ENCODE results near the gene PDCD1.
"Not testable (repeated sequence)": the region's sequence is repeated elsewhere in the genome, so short reads cannot be mapped to it uniquely, and the experiment has no call there.

The PDCD1 gene

DNA sequence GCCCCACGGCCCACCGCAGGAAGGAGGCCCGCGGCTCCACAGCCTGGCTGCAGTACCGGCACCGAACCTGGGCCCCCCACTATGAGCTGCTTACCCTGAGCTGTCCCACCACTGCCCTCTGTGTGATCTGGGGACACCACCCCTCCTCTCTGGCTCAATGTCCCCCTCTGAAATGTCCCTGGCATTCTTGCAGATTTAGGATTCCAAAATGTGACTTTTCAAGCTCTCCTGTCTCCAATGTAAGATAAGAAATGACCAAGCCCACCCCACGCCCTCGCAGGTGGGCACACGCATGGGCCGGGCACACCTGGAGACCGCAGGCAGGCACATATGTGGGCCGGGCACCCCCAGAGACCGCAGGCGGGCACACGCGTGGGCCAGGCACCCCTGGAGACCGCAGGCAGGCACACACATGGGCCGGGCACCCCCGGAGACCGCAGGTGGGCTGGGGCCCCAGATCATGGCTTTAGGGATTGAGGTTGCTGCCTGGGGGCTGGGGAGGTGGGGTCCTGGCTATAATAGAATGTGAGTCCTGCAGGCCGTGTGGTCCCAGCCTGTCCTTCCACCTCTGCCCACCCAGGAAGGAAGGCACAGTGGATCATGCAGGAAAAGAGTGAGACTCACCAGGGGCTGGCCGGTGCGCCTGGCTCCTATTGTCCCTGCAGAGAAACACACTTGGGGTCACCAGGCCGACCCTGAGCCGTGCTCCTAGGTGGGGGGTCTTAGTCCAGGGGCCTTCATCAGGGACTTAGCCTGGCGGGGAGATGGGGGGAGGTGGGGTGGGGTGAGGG is 7.2 kb downstream of the PDCD1 start:
- DNase-seq: no peak

DNA sequence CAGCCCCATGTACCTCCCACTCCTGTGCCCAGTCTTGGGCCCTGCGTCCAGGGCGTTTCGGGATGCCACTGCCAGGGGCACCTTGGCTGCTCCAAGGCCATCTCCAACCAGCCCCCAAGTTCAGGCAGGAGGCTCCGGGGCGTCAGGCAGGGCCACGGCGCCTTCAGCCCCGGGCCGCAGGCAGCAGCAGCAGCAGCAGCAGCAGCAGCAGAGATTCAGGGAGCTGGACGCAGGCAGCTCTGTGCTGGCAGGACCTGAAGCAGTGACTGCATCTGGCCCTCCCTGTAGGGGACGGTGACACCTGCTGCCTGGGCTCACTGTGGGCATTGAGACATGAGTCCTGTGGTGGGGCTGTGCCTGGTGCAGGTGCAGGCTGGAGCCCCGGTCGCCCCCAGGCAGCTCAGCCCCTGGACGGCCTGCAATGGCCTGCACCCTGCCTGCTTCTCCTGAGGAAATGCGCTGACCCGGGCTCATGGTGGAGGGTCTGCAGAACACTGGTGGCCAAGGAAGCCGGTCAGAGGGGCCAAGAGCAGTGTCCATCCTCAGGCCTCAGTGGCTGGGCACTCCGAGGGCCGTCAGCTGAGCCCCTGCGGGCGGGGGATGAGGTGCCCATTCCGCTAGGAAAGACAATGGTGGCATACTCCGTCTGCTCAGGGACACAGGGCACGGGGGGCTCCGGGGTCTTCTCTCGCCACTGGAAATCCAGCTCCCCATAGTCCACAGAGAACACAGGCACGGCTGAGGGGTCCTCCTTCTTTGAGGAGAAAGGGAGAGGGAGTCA is 8.0 kb downstream of the PDCD1 start:
- no peak for DNase-seq

DNA sequence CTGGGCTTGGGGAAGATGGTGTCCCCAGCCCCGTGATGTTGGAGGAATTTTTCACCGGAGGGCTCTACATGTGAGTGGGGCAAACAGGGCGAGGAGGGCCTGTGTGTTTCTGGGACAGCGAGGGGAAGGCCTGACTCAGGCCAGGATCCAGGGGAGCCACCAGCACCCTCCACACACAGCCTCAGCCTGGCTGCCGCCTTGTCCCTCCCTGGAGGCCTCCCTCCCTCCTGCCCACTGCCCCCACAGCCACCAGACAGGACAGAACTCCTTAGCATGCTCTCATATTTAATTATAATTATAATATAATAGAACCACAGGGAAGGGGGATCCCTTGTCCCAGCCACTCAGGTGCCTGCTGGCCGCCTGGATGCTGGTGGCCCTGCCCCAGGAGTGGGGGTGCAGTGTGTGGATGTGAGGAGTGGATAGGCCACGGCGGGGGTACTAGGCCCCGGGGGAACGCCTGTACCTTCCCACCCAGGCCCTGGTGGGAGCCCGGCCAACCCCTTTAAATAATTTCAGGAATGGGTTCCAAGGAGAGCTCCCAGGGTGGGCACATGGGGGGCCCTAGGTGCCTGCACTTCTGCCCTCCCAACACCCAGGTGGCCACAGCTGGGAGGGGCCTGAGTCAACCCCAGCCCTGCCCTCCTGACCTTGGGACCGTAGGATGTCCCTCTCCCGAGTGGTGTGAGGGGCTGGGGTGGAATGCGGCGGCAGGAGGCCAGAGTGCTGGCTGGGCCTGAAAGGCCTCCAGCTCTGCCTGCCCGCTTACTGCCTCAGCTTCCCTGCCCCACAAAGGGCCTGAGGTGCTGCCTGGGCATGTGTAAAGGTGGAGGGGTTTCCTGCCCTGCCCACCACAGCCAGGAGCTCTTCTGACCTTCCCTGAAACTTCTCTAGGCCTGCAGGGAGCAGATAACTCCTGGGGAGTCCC is 8.8 kb downstream of the PDCD1 start:
- no peak for DNase-seq

DNA sequence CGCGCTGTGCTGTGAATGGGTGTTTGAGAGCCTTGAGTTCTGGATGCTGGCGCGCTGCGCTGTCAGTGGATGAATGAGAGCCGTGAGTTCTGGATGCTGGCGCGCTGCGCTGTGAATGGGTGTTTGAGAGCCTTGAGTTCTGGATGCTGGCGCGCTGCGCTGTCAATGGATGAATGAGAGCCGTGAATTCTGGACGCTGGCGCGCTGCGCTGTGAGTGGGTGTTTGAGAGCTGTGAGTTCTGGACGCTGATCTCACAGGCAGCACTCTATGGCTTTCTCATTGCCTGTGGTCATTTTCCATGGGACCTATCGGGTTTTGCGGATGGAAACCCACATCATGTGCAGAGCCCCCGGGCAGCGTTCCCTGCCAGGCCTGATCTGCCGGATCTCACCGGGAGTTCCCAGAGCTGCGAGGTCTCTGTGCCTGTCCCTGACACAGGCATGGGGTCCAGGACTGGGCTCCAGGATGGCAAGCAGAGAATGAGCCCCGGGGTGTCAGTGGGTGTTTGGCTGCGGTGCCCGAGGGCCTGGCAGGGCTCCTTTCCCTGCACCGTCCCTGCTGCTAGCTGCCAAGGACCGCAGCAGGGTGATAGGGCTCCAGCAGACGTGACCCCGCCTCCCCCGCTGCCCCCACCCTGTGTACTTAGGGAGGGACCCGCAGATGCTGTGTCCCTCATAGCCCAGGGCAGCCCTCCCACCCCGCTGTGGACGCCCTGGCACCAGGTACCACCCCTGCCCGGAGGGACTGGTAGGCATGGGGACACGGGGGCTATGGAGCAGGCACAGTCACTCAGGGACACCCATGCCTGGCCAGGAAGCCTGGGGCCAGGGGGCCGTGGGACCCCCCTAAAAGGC is 9.7 kb downstream of the PDCD1 start:
- no peak for DNase-seq

DNA sequence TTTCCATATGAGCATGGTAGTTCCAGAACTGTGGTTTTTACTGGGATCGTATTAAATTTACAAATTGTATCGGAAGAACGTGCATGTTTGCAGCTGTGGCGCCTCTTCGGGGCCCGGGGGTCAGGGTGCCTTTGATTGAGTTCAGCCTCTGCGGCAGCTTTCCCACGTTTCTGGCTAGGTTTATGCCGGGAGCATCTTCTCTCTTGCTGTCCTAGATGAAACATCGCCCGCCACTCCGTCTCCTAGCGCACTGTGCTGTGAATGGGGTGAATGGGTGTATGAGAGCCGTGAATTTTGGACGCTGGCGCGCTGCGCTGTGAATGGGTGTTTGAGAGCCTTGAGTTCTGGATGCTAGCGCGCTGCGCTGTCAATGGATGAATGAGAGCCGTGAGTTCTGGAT is 12.3 kb downstream of the PDCD1 start:
- DNase-seq: no peak

DNA sequence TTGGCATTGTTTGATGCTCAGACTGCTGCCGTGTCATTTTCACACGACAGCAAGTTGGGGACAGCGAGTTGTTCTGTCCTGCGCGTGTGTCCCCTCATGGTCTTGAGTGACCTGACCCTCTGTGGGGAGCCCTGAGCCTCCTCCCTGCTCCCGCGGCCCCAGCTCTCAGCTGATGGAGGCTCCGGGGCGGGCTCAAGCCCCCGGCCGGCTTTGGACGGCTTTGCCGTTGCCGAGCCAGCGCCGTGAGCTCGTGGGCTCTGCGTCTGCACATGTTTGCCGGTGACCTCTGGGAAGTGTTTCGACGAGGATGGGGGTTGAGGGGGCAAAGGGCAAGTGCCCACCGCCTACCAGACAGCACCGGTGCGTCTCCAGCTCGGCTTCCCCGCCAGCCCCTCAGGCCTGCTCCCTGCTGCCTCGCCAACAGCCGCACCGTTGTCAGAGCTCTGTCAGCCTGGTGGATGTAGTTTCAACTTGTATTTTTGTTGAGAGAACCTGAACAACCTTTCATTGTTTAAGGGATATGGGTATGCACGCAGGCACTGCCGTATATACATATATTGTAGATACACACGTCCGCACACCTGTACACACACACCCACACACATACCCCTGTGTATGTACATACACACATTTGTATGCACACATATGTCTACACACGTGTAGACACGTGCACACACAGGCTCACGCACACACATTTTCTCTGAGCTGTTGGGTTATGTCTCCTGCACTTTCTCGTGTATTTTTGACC is 13.7 kb downstream of the PDCD1 start:
- no peak for DNase-seq

DNA sequence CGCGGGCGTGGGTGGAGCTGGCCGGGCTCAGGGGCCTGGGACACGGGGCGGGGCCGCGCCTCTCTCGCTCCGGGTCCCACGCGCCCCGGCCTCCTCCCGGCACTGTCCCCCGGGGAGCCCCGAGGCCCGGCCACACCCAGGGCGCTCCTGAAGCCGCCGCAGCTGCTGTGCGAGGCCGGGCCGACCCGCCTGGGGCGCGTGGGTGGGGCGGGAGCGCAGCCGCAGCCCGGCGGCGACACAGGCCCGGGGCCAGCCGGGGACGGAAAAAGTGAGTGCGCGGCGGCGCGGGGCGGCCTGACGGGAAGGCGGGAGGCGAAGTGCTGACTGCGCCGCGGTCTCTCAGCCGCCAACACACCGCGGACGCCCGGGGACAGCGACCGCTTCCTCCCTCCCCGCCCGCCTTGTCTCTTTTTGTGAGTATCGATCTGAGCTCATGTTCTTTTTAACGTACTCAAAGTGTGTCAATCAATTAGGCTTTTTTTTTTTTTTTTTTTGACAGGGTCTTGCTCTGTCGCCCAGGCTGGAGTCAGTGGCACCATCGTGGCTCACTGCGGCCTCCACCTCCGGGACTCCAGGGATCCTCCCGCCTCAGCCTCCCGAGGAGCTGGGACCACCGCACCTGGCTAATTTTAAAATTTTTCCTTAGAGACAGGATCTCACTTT is 14.5 kb downstream of the PDCD1 start:
- DNase-seq: peak; percentile 53

DNA sequence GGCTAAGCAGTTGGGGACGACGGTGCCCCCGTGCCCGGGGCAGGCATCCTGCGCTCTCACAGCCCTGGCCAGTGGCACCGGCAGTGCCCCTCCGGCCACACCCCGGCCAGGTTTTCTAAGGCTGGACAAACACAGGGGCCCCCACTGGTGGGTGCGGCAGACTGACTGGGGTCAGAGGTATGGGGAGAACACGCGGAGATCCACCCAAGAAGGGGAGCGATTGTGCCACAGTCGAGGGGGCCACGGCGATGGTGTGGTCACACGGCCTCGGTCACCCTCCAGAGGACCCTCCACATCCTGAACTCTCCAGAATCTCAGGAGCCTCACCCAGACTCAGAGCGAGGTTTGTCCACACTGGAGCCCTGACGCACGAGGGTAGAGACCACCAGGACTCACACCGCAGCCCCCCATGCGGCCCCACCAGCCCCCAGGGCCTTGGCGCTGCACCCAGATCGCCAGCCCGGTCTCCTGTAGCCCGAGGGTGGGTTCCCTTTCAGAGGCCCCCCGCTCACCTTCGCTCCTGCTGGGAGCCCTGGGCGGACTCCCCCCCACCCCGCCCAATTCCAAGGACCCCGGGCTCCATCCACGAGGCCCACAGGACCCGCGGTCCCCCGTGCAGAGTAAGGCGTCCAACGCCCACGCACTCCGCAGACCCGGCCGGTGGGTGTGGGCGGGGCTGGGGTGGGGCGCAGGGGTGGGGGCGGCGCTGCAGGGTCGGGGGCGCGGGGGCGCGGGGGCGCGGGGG is 15.2 kb downstream of the PDCD1 start:
- DNase-seq: no peak

DNA sequence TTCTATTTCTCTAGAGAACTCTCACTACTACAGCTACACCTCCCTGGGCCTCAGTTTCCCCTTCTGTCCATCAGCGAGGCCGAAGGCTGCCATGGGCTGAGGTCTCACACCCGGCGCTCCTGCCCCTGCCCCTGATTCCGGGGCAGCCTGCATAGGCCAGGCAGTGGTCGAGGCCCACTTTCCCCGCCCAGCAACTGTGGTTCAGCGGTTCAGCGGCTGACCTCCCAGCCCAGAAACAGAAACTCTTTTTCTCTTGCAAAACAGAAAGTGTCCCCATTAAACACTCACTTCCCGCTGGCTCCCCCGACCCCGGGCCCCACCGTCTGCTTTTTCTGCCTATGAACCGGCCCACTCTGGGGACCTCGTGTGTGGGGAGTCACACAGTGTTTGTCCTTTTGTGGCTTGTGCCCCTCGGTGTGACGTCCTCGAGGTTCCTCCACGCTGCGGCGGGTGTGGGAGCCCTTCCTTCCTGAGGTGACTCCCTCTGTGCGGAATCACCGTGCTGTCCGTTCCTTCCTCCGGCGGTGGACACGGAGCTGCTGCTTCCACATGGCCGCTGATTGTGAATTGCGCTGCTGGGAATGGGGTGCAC is 16.0 kb downstream of the PDCD1 start:
- peak; percentile 35 for DNase-seq

DNA sequence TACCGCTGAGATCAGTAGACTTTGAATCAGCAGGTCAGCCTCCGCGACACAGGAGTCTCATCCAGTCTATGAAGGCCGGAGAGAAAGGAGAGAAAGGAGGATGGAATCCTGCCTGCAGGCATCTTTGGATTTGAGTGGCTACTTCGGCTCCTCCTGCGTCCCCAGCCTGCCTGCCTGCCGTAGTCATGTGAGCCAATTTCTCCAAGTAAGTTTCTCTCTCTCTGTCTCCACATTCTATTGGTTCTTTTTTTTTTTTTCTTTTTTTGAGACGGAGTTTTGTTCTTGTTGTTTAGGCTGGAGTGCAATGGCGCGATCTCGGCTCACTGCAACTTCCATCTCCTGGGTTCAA is 16.7 kb downstream of the PDCD1 start:
- DNase-seq: no peak

DNA sequence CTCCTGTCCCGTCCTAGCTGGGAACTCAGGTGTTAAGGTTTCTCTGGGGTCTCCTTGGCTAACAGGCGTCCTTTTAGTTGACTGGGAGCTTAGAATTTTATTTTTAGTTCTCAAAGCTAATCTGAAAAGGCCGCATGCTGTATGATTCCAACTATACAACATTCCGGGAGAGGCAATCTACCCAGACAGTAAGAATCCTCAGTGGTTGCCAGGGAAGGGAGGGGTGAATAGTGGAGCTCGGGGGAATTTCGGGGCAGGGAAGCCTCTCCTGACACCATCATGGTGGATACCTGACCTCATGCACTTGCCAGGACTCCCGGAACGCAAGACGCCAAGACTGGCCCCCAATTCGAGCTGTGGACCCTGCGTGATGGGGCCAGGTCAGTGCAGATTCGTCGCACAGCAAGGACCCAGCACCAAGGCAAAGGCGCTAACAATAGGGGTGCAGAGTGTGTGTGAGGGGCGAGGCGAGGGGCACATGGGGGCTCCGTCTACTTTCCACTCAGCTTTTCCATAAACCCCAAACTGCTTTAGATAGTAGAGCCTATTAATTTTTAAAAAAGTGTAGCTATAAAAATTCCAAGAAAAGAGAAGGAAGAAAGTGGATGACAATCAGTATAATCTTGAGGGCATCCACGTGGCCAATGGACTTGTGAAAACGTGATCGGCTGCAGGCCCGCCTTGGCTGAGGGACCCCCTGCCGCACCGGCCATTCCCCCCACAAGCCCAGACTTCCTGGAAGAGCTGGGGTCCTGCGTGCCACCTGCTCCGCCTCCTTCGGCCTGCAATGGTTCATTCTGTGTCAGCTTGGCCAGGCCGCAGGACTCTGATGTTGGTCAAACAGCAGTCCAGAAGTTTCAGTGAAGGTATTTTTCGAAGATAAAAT is 17.3 kb downstream of the PDCD1 start:
- DNase-seq: no peak

DNA sequence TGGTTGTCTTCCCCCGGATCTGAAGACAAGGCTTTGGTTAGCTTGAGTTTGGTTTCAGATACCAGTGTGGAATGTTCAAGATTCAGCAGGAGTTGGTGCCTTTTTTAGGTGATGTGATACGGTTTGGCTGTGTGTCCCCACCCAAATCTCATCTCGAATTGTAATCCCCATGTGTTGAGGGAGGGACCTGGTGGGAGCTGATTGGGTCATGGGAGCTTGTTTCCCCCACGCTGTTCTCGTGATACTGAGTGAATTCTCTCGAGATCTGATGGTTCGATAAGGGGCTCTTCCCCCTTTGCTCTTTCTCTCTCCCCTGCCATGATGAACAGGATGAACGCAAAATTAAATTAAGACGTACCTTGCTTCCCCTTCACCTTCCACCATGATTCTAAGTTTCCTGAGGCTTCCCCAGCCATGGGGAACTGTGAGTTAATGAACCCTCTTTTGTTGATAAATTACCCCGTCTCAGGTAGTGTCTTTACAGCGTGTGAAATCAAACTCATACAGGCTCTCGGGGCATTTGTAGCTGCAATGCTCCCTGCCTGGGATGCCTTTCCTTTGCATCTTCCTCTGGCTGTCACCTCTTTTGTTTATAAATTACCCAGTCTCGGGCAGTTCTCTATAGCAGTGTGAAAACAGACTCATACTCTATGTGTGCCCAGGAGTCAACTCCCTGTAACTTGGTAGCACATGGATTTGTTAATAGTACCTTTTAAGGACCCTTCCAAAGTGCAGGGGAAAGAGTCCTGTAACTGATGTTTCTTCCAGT is 21.3 kb downstream of the PDCD1 start:
- no peak for DNase-seq

DNA sequence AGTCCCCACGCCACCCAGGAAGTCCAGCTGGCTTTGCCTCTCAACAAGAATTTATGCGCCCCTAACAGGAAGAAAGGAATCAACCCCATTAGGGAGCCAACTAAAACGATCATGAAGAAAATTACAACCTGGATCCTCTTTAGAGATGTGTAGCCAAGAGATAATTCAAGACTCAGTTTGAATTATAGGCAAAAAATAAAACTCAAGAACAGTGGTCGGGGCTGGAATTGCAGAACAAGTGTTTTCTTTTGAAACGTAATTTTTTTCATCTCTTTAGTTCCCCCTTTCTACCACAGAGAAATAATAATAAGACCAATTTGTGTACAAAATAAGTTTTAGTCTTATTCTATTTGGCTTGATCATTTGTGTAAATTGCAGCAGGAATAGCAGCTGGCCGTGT is 22.4 kb downstream of the PDCD1 start:
- no peak for DNase-seq

DNA sequence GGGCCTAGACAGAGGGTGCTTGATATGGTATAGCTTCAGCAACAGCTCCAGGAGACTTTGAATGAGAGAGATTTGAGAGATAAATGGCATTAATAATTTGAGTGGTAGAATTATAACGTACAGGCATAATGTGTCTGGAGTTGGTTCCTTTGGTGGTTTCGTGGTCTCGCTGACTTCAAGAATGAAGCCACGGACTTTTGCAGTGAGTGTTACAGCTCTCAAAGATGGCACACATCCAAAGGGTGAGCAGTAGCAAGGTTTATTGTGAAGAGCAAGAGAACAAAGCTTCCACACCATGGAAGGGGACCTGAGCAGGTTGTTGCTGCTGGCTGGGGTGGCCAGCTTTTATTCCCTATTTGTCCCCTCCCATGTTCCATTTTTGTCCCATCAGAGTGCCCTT is 23.1 kb downstream of the PDCD1 start:
- no peak for DNase-seq

DNA sequence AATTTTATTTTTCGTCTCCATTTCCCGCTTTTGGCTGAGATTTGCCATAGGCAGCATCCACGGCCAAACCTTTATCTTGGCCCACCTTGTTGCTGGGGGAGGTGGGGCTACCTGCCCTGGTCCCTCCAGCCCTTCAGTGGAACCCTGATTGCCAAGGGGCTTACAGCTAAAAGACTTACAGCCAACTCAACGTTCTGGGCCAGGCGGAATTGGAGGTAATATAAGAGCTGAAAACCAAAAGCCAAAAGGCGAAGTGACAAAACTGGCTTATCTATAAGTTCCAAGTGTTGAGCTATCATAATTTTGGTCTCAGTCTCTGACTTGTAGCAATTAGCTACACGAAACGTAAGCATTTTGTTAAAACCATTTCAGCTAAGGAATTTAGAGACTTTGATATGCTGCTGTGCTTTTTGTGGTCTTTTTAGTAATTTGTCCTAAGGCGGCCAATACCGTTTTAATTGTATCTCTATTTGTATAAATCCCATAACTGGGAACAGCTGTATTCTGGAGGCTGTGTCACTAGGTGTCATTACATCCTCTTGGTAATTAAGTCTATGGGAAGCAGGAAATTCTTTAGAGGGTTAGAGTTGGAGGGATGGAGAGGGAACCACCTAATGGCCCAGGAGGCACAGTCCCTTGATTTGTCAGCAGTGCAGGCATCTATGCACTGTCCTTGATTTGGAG is 24.0 kb downstream of the PDCD1 start:
- no peak for DNase-seq

DNA sequence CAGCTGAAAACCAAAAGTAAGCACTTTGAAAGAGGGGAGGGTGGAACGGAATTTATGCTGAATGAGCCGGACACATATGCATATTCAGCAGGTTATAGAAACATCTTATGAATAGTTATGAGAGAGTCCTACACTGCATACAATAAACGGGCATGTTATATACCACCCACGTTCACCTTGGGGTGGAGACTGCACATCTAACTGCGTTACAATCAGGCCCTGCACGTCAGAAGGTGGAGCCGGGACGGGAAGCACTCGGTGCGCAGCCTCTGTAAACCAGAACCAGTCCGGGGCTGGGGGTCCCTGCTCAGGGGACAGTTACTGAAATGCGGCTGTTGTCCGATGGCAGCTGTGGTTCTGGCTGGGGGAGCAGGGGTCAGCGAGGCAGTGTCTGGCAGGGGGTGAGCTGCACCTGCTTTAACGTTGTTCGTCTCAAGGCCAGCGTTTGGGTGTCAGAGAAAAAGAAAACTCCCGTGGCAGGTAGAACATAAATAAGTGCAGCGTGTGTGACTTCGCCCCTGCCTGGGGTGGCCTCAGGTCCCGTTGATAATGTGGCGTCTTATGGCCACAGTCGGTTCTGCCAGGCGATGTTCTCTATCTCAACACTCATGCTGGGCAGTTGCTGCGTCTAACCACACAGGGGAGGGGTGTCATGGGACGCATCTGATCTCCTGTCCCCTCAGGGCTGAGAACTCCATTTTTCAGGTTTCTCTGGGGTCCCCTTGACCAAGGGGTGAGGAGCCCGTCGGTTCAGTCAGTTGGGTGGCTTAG is 24.8 kb downstream of the PDCD1 start:
- DNase-seq: not testable (repeated sequence)

Data from right kidney (tissue), 1 donor.